Lower lobe of right lung (tissue), 2 donors: Measurements from ENCODE around the gene MAP3K2. TPM values are rescaled to one million over a fixed set of nuclear protein-coding genes. Genes with fewer than 3 reads are reported as not detected.

Source experiments
- ATAC-seq, 2 donors: fragments of 200-7000 bp; cut with Tn5 transposase; one replicate each; pipeline ENCODE4 v1.9.1; 2020 to 2022; ENCODE audit warnings: mild to moderate bottlenecking in 2 of 2, moderate library complexity in 2 of 2
- DNase-seq: peaks from one replicate; pipeline ENCODE4 v3.0.0-alpha.2; 2020
- H3K27ac ChIP-seq: fragments of 200-600 bp; one replicate; pipeline ENCODE4 v1.8.0; 2022
- H3K27me3 ChIP-seq: fragments of 200-600 bp; one replicate; pipeline ENCODE4 v1.8.0; 2022; ENCODE audit warnings: low read depth
- H3K36me3 ChIP-seq: fragments of 200-600 bp; one replicate; pipeline ENCODE4 v1.8.0; 2022; ENCODE audit warnings: mild to moderate bottlenecking
- H3K4me1 ChIP-seq: fragments of 200-600 bp; one replicate; pipeline ENCODE4 v1.8.0; 2022
- H3K4me3 ChIP-seq: fragments of 200-600 bp; one replicate; pipeline ENCODE4 v1.8.0; 2022; ENCODE audit warnings: mild to moderate bottlenecking
- H3K9me3 ChIP-seq: fragments of 200-600 bp; one replicate; pipeline ENCODE4 v1.8.0; 2022
- intact Hi-C: fragments of 100-400 bp; cut with DNase I; formaldehyde crosslinking; loops from one replicate; pipeline ENCODE4 v1.11.0; 2022
- total RNA-seq: library from RNA; stranded (reverse); fragmentation: NEBNext Ultra II Directional; extraction: Animal tissue kit (Norgen Biotek cat#: 25700); gene quantifications from one replicate; pipeline ENCODE4 v1.2.1, GENCODE V29; 2021
- TF ChIP-seq, protein P1 (sequence below): fragments of 200-600 bp; IDR thresholded peaks from one replicate; pipeline ENCODE4 v1.8.0; 2022; ENCODE audit warnings: antibody characterized with exemption, mild to moderate bottlenecking
- donor health status: DM: no; HTN: yes; CAD: no; lungs with severe emphysema.

MAP3K2 gene
- total RNA-seq, 1 donor from 2014 or later, result 78.4 TPM

DNA sequence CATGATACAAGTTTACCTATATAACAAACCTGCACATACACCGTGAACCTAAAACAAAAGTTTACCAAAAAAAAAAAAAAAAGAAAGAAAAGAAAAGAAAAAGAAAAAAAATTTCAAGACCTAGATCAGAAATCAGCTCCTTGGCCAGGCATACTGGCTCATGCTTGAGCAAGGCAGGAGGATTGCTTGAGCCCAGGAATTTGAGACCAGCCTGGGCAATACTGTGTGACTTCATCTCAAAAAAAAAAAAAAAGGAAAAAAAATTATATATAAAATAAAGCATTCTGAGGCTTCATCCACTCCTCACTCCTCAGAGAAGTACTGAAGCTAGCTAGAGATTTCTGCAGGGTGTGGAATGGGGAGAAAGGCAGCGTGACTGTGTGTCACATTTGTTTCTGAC lies 18.7 kb upstream of the MAP3K2 start:
- TF ChIP-seq, protein P1, sequence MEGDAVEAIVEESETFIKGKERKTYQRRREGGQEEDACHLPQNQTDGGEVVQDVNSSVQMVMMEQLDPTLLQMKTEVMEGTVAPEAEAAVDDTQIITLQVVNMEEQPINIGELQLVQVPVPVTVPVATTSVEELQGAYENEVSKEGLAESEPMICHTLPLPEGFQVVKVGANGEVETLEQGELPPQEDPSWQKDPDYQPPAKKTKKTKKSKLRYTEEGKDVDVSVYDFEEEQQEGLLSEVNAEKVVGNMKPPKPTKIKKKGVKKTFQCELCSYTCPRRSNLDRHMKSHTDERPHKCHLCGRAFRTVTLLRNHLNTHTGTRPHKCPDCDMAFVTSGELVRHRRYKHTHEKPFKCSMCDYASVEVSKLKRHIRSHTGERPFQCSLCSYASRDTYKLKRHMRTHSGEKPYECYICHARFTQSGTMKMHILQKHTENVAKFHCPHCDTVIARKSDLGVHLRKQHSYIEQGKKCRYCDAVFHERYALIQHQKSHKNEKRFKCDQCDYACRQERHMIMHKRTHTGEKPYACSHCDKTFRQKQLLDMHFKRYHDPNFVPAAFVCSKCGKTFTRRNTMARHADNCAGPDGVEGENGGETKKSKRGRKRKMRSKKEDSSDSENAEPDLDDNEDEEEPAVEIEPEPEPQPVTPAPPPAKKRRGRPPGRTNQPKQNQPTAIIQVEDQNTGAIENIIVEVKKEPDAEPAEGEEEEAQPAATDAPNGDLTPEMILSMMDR, result no peak
- DNase-seq (no peak), ATAC-seq (no peak)
- peaks cover 45% of the 10 kb centered on the region for H3K4me1 ChIP-seq
- H3K27me3 ChIP-seq, result no peaks in the 10 kb centered on the region
- H3K4me3 ChIP-seq, result no peak overlapping the region
- intact Hi-C loops, result no loop called here
- no peaks in the 10 kb centered on the region for H3K9me3 ChIP-seq
- no peak overlapping the region for H3K27ac ChIP-seq
- H3K36me3 ChIP-seq, result no peaks in the 10 kb centered on the region

GRCh38 chr2:127405255-127405610 lies 17.5 kb upstream of the MAP3K2 start:
- H3K9me3 ChIP-seq, result no peaks in the 10 kb centered on the region
- intact Hi-C loops, result no loop called here
- TF ChIP-seq, protein P1, result no peak
- DNase-seq (no peak), ATAC-seq (no peak)
- H3K27me3 ChIP-seq, result no peaks in the 10 kb centered on the region
- no peaks in the 10 kb centered on the region for H3K36me3 ChIP-seq
- no peak overlapping the region for H3K27ac ChIP-seq
- peaks cover 43% of the 10 kb centered on the region for H3K4me1 ChIP-seq
- no peak overlapping the region for H3K4me3 ChIP-seq

- peaks cover 41% of the 10 kb centered on the region for H3K4me1 ChIP-seq
- H3K36me3 ChIP-seq, result no peaks in the 10 kb centered on the region
- ATAC-seq, result no peak
- H3K4me3 ChIP-seq, result no peak overlapping the region
- H3K27me3 ChIP-seq, result no peaks in the 10 kb centered on the region
- TF ChIP-seq, protein P1, result no peak
- DNase-seq, result no peak
- no peak overlapping the region for H3K27ac ChIP-seq
- no peaks in the 10 kb centered on the region for H3K9me3 ChIP-seq
- intact Hi-C loops, result no loop called here
These were observed 16.9 kb upstream of the MAP3K2 start for GRCh38 chr2:127404466-127405254.

- DNase-seq (no peak), ATAC-seq (no peak)
- intact Hi-C loops, result no loop called here
- H3K4me1 ChIP-seq, result peaks cover 38% of the 10 kb centered on the region
- TF ChIP-seq, protein P1, result no peak
- H3K36me3 ChIP-seq, result no peaks in the 10 kb centered on the region
- H3K27ac ChIP-seq, result no peak overlapping the region
- H3K27me3 ChIP-seq, result no peaks in the 10 kb centered on the region
- no peaks in the 10 kb centered on the region for H3K9me3 ChIP-seq
- H3K4me3 ChIP-seq, result no peak overlapping the region
These were observed 15.7 kb upstream of the MAP3K2 start for GRCh38 chr2:127403460-127403859.

DNA sequence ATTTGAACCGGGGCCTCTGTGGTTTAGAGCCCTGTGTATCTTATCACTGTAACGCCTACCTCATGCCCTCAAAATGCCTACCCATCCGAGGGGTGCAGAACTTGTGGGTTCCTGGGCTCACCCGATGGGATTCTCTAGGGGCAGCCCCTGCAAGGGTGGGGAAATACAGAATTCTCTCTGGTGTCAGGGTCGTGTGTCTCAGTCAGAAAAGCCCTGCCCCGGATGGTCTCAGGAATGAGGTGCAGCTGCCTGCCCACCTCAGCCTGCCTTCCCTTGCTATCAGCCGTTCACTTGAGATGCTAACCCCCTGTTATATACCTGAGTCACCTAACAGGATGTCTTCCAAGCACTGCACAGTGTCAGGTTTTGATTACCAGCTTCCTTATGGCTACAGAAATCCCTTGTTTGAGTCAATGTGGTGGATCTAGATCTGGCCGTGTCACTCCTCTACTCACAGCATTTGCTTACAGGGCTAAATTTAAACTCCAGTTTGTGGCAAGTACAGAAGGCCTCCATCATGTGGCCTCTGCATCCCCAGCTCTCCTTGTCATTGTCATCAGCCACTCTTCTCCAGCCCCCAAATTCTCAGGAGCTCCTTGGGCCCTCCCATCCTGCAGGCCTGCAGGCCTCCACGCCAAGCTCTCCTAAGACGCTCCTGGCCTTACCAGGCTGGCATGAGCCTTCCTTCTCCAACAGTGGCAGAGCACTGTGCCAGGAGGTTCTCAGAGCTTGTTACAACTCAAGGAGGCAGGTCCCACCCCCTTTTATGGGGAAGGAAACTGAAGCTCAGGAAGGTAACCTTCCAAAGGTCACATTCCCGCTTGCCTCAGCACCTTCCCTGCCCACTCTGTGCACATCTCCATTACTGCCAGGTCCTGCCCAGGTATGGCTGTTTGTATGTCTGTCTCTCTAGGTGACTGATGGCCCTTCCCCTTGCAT lies 14.3 kb upstream of the MAP3K2 start:
- TF ChIP-seq, protein P1, result no peak
- Histone ChIP-seq H3K27ac (no peak overlapping the region), H3K9me3 (no peaks in the 10 kb centered on the region), H3K36me3 (no peaks in the 10 kb centered on the region), H3K4me3 (no peak overlapping the region), H3K27me3 (no peaks in the 10 kb centered on the region), H3K4me1 (peaks cover 38% of the 10 kb centered on the region)
- ATAC-seq, result no peak
- intact Hi-C loops, result no loop called here
- no peak for DNase-seq
